Tibial nerve (tissue), 4 donors: ENCODE data around the gene AMOTL1. TPM values are rescaled to one million over a fixed set of nuclear protein-coding genes. Genes with fewer than 3 reads are reported as not detected.

Experiments
- DNase-seq, 2 donors: peaks; one replicate each; pipeline ENCODE4 v3.0.0-alpha.2; 2019; ENCODE audit warnings: low spot score in 2 of 2
- H3K27ac ChIP-seq, 4 donors: fragments of 200-600 bp; sonication (generic) in 3 of 4; one replicate each; pipeline ENCODE4 v1.5.1; 2017 to 2019; ENCODE audit warnings: mild to moderate bottlenecking in 1 of 4
- H3K27me3 ChIP-seq, 2 donors: fragments of 200-600 bp; sonication (generic) in 1 of 2; one replicate each; pipeline versions ENCODE4 v1.5.1 to v1.6.0; 2017 to 2019
- H3K36me3 ChIP-seq, 3 donors: fragments of 200-600 bp; sonication (generic); one replicate each; pipeline ENCODE4 v1.5.1; 2018 to 2019
- H3K4me1 ChIP-seq, 4 donors: fragments of 200-600 bp; sonication (generic) in 3 of 4; one replicate each; pipeline ENCODE4 v1.5.1; 2017 to 2019
- H3K4me3 ChIP-seq, 4 donors: fragments of 200-600 bp; sonication (generic) in 3 of 4; one replicate each; pipeline ENCODE4 v1.5.1; 2017 to 2019; ENCODE audit warnings: mild to moderate bottlenecking in 1 of 4, moderate library complexity in 1 of 4
- H3K9me3 ChIP-seq, 4 donors: fragments of 200-600 bp; sonication (generic) in 3 of 4; one replicate each; pipeline ENCODE4 v1.5.1; 2017 to 2019
- EP300 ChIP-seq, 2 donors: sonication (generic); formaldehyde crosslinking; IDR thresholded peaks; one replicate each; pipeline ENCODE4 v1.6.1; 2017; ENCODE audit warnings: antibody characterized with exemption in 2 of 2, mild to moderate bottlenecking in 1 of 2
- POLR2A ChIP-seq, 2 donors: fragments of 450-650 bp; IDR thresholded peaks; one replicate each; pipeline ENCODE4 v1.6.1; 2017; ENCODE audit warnings: antibody characterized with exemption in 2 of 2, mild to moderate bottlenecking in 2 of 2, moderate library complexity in 2 of 2
- WGBS, 2 donors: methylation state at CpG; one replicate each; pipeline ENCODE4 v1.1.5; 2018; 5-methylcytosine and 5-hydroxymethylcytosine counted together
- total RNA-seq, 4 donors: library from RNA; depleted of rRNA; stranded (reverse); fragments of >200 nt; gene quantifications; one replicate each; pipeline ENCODE4 v1.1.0, GENCODE V29; 2016
- TF ChIP-seq, protein P1 (sequence below), 5 experiments: fragments of 200-600 bp in 3 of 5; fragments of 450-650 bp in 2 of 5; sonication (generic) in 3 of 5; IDR thresholded peaks; one replicate each; pipeline ENCODE4 v1.5.1; 2016 to 2019; ENCODE audit warnings: antibody characterized with exemption in 5 of 5, mild to moderate bottlenecking in 3 of 5, moderate library complexity in 2 of 5

The AMOTL1 gene
- total RNA-seq, 4 donors from 2014 or later, result 46.5 to 58.0 (median 51.9) TPM

DNA sequence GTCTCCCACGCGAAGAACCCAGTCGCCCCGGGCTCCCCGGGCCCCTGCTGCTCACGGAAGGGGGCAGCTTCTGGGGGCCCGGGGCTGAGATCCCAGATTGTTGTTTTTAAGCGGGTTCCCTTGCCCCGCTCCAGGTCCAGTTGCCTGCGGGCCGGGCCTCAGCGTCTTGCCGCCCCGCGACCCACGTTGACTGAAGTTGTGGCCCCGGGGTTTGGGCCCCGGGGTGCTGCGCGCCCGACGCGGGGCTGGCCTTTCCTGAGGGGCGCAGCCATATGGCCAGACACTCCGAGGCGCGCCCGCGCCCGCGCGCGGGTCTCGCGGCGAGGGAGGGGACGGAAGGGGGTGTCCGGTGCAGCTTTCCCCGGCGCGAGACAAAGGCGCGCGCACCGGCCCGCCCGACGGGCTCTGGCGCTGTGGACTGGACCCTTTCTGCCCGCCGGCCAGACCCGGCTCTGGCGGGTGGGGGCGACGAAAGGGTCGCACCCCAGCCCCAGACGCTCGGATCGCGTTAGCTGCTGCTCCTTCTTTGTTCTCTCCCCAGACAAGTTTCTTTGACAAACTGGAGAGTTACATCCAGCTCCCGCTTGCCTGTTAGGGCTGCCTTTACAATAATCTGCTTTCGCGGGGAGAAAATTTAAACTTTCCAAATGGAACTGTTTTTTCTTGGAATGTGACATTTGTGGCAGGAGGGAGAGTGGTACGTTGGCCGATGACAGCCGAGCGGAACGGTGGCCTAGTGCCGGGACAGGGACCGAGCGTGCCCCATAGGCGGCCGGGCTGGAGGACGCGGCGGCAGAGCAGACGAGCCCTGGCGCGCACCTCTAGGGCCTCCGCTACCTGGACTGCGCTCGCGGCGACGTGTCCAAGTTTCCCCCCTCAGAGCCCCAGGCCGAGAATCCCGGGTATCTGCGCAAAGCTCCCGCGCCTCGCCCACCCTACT is 716 bp downstream of the AMOTL1 start:
- H3K36me3 ChIP-seq, result no peaks in the 10 kb centered on the region
- peak overlapping the region; percentile 63 to 92 (median 82) for H3K4me3 ChIP-seq
- 1% methylated on average over 56 to 57 of the region's 91 CpGs for WGBS, 2 donors
- no peak for TF ChIP-seq POLR2A (IDR thresholded peaks at IDR 0.05)
- TF ChIP-seq, protein P1, sequence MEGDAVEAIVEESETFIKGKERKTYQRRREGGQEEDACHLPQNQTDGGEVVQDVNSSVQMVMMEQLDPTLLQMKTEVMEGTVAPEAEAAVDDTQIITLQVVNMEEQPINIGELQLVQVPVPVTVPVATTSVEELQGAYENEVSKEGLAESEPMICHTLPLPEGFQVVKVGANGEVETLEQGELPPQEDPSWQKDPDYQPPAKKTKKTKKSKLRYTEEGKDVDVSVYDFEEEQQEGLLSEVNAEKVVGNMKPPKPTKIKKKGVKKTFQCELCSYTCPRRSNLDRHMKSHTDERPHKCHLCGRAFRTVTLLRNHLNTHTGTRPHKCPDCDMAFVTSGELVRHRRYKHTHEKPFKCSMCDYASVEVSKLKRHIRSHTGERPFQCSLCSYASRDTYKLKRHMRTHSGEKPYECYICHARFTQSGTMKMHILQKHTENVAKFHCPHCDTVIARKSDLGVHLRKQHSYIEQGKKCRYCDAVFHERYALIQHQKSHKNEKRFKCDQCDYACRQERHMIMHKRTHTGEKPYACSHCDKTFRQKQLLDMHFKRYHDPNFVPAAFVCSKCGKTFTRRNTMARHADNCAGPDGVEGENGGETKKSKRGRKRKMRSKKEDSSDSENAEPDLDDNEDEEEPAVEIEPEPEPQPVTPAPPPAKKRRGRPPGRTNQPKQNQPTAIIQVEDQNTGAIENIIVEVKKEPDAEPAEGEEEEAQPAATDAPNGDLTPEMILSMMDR (IDR thresholded peaks at IDR 0.05), result peak in 1 of 5 experiments; percentile 4
- no peaks in the 10 kb centered on the region for H3K27me3 ChIP-seq
- peak; percentile 18 to 19 for DNase-seq
- no peaks in the 10 kb centered on the region for H3K9me3 ChIP-seq
- peak overlapping the region; percentile 88 to 97 (median 96) for H3K27ac ChIP-seq
- peaks cover 0 to 32% (median 9%) of the 10 kb centered on the region in 4 donors for H3K4me1 ChIP-seq

DNA sequence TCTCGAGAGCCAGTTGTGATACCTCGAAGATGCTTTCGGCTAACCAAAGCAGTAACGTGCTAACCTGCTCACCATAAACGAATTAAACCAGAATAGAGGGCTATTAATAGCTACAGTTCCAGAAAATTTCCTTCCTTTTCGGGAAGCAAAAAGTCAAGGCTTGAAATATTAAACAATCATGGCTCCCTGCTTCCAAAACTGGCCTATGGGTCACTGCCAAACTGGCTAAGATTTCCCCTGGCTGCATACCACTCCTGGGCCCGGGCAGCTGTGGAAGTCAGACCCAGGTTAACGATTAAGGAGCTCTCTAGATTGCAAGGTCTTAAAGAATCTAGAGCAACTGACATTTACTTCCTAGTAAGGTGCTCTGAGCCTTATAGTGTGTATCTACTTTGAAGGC is 1.7 kb downstream of the AMOTL1 start:
- H3K27me3 ChIP-seq, result no peaks in the 10 kb centered on the region
- 14 to 23% methylated on average over 8 of the region's 8 CpGs for WGBS, 2 donors
- TF ChIP-seq POLR2A (IDR thresholded peaks at IDR 0.05), result no peak
- TF ChIP-seq EP300 (IDR thresholded peaks at IDR 0.05), result no peak
- TF ChIP-seq, protein P1 (IDR thresholded peaks at IDR 0.05), result no peak
- no peaks in the 10 kb centered on the region for H3K36me3 ChIP-seq
- peak overlapping the region; percentile 88 to 97 (median 96) for H3K27ac ChIP-seq
- no peaks in the 10 kb centered on the region for H3K9me3 ChIP-seq
- DNase-seq, result no peak
- peak overlapping the region; percentile 63 to 92 (median 82) for H3K4me3 ChIP-seq
- peaks cover 0 to 42% (median 9%) of the 10 kb centered on the region in 4 donors for H3K4me1 ChIP-seq

DNA sequence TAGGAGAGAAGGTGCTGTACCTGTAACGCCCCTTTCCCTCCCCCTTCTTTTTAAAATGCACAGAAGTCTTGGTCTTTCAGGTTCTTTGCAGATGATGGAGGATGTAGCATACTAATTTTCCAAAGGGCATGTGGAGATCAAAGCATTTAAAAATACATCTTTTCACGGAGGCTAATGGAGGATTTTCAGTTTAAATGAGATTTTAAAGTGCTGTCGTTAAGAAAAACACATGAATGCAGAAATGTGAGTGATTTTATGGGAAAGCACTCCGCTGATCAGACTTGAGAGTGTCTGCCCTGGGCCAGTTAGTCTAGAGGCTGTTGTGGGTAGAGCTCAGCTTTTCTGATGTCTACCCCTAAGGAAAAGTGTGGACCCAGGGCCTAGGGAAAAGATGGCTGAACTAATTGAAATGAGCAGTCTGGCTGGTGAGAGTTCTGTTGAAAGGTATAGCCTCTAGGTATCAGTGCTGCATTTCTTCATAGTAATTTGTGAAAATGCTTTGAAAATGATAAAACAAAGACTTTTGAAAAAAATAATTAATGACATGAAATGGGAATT is 2.5 kb downstream of the AMOTL1 start:
- TF ChIP-seq POLR2A (IDR thresholded peaks at IDR 0.05), result no peak
- no peak for TF ChIP-seq EP300 (IDR thresholded peaks at IDR 0.05)
- TF ChIP-seq, protein P1 (IDR thresholded peaks at IDR 0.05), result no peak
- Histone ChIP-seq H3K9me3 (no peaks in the 10 kb centered on the region), H3K4me3 (peak overlapping the region in 2 of 4 donors; percentile 74 to 90), H3K4me1 (peaks cover 0 to 48% (median 9%) of the 10 kb centered on the region in 4 donors), H3K27ac (peak overlapping the region in 1 of 4 donors; percentile 96), H3K27me3 (no peaks in the 10 kb centered on the region), H3K36me3 (no peaks in the 10 kb centered on the region)
- DNase-seq, result no peak
- 73 to 85% methylated on average over 4 of the region's 4 CpGs for WGBS, 2 donors

GRCh38 chr11:94771390-94771789 is 3.2 kb downstream of the AMOTL1 start:
- 66 to 68% methylated on average over 2 of the region's 2 CpGs for WGBS, 2 donors
- peaks cover 0 to 56% (median 9%) of the 10 kb centered on the region in 4 donors for H3K4me1 ChIP-seq
- no peaks in the 10 kb centered on the region for H3K9me3 ChIP-seq
- H3K36me3 ChIP-seq, result no peaks in the 10 kb centered on the region
- H3K4me3 ChIP-seq, result no peak overlapping the region
- TF ChIP-seq EP300 (IDR thresholded peaks at IDR 0.05) (no peak), POLR2A (IDR thresholded peaks at IDR 0.05) (no peak)
- TF ChIP-seq, protein P1 (IDR thresholded peaks at IDR 0.05), result no peak
- DNase-seq, result no peak
- H3K27ac ChIP-seq, result no peak overlapping the region
- no peaks in the 10 kb centered on the region for H3K27me3 ChIP-seq

- H3K4me1 ChIP-seq, result peaks cover 0 to 61% (median 12%) of the 10 kb centered on the region in 4 donors
- H3K9me3 ChIP-seq, result no peaks in the 10 kb centered on the region
- H3K4me3 ChIP-seq, result no peak overlapping the region
- H3K27ac ChIP-seq, result no peak overlapping the region
- H3K27me3 ChIP-seq, result no peaks in the 10 kb centered on the region
- H3K36me3 ChIP-seq, result no peaks in the 10 kb centered on the region
- WGBS, 2 donors, result 83 to 84% methylated on average over 2 of the region's 2 CpGs
- DNase-seq, result no peak
- no peak for TF ChIP-seq POLR2A (IDR thresholded peaks at IDR 0.05)
- TF ChIP-seq EP300 (IDR thresholded peaks at IDR 0.05), result no peak
- TF ChIP-seq, protein P1 (IDR thresholded peaks at IDR 0.05), result no peak
Measured at GRCh38 chr11:94771951-94772350, 3.8 kb downstream of the AMOTL1 start.
